Fibroblast of skin of left quadriceps (primary cell): Measurements from ENCODE around the gene CTAGE6.
"Not testable (repeated sequence)": the region's sequence is repeated elsewhere in the genome, so short reads cannot be mapped to it uniquely, and the experiment has no call there.

Experiments used
- DNase-seq, 2 experiments: peaks; one replicate each; pipeline ENCODE4 v3.0.0-alpha.2; 2013; ENCODE audit warnings: low read depth in 2 of 2

CTAGE6 gene

DNA sequence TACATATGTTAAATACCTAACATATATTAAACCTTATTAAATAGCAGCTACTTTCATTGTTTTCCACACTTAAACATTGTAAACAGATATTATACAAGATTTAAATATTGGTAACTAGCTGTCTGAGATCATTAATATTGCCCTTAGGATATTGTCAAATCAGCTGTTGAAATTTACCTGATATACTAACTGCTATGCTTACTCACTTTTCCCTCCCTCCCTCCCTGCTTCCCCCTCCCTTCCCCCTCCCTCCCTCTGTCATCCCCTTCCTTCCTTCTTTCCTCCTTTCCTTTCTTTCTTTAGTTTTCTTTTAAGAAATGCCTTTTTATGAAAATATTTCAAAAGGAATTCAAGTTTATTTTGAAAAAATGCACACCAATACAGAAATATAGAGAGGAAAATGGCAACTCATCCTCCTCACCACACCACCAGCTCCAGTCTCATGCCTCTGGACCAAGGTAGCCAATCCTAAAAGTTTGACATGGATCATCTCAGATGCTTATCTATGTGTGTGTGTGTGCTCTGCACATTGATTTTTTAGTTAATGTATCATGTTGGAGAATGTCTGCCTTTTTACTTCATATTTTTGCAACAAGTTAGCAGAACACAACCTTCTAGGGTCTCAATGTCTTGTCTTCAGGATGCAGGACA, 41.8 kb downstream of the CTAGE6 start:
- not testable (repeated sequence) for DNase-seq

DNA sequence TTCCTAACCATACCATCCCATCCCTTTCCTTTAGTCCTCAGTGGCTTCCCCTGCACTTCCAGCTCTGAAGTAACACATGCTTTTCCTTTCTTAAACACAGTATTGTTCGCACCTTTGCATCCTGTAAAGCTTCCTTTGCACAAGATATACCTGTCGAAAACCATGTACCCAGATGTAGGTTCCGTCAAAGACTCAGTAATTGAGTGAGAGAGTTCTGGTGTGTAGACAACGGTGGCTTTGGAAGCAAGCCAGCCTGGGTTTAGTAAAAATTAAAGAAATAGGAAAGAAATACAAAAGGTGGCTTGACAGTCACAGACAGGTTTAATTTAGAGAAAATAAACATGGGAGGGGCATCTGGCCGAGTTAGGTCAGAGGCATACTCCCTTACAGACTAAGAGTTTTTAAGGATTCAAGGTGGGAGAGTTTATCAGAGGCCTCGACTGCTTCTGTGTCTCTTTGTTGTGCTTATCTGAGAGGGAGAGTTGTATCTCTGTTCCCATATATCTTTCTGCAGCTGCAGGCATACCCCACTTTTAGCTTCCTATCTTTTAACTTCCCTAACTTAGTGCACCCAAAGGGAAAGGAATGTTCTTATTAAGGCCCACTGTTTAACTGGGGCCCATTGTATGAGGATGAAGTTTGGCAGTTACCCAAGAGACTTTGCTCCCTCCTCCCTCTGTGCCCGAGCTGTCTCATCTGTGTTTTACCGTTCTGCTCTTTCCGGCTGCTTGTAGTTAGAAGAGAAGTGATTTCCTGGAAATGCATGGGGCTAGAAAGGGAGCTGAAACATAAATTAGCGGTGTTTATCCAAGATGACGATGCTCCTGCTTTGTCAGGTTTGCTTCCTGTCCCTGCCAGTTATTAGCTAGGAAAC, 42.7 kb downstream of the CTAGE6 start:
- DNase-seq = not testable (repeated sequence)

DNA sequence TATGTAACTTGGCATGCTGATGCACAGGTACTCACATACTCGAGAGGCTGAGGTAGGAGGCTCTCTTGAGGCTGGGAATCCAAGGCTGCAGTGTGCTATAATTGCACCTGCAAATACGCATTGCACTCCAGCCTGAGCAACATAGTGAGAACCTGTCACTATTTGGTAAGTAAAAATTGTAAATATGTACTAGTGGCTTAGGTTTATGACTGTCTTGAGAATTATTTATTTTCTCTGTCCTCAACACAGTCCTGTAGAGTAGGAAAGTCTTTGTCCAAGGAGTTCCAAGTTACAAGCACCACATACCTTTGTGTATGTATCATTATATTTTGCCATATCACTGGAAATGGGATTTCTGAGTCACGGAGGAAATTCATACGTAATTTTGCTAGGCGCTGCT, 45.1 kb downstream of the CTAGE6 start:
- DNase-seq = not testable (repeated sequence)

DNA sequence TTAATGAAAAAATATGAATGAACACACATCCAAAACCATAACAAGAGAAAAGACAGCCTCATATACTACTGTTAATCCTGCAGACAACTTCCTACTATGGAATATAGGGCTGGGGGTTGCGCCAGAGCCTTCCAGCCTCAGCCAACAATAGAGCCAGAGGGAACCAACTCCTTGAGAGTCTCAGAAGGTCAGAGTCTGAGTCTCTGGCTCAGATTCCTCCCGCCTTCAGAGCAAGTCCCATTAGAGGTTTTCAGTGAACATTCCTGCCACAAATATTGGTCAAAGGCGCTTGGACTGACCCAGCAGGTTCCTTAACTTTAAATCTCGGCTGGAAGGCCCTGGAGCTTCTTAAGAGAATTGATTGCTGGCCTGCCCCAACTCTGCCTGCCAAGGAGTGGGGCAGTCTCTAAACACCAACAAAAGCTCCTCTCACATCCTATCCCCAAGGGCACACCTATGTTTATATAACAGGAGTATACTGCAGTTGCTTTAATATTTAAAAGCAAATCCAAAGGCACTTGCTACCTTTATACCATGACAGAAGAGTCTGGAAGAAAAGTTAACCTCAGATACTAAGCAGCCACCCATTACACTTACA, 45.7 kb downstream of the CTAGE6 start:
- not testable (repeated sequence) for DNase-seq

DNA sequence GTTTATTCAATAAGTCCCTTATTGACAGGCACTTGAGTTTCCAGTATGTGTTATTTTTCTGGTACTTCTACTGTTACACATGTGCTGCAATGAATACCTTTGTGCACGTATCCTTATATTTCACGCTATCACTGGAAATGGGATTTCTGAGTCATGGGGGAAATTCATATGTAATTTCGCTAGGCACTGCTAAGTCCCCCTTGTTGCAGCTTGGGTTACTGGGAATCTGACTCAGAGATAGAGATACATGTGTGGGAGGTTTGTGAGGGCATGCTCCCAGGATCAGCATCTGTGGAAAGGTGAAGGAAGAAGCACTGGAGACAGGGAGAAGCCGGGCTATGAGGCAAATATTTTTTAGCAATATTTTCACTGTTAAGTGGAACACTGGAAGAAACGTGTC, 47.6 kb downstream of the CTAGE6 start:
- DNase-seq = not testable (repeated sequence)
